Duodenal mucosa (tissue), 2 donors: ENCODE results near the gene LST1.
A peak's percentile ranks its signal among the peaks of the same experiment; 100 is the strongest.

Experiments used
- H3K27ac ChIP-seq: one replicate; pipeline ENCODE4 v1.7.0; 2013; ENCODE audit warnings: low read depth, low read length
- H3K27me3 ChIP-seq, 2 donors: one replicate each; pipeline ENCODE4 v1.7.0; 2013; ENCODE audit warnings: low read length in 2 of 2, control low read depth in 1 of 2; ENCODE audit not compliant: insufficient read depth in 2 of 2, control insufficient read depth in 1 of 2
- H3K36me3 ChIP-seq, 2 donors: one replicate each; pipeline ENCODE4 v1.7.0; 2013; ENCODE audit warnings: low read length in 2 of 2, control low read depth in 1 of 2; ENCODE audit not compliant: insufficient read depth in 2 of 2, control insufficient read depth in 1 of 2
- H3K4me1 ChIP-seq, 2 donors: one replicate each; pipeline ENCODE4 v1.7.0; 2013; ENCODE audit warnings: low read length in 2 of 2, control low read depth in 1 of 2; ENCODE audit not compliant: insufficient read depth in 2 of 2, control insufficient read depth in 1 of 2
- H3K4me3 ChIP-seq, 2 donors: one replicate each; pipeline ENCODE4 v1.7.0; 2013; ENCODE audit warnings: low read length in 2 of 2, low read depth in 1 of 2
- H3K9ac ChIP-seq, 2 donors: one replicate each; pipeline ENCODE4 v1.7.0; 2013; ENCODE audit warnings: low read length in 2 of 2, low read depth in 1 of 2
- H3K9me3 ChIP-seq, 2 donors: one replicate each; pipeline ENCODE4 v1.7.0; 2013; ENCODE audit warnings: low read length in 2 of 2, control low read depth in 1 of 2; ENCODE audit not compliant: control insufficient read depth in 1 of 2

Gene LST1

GRCh38 chr6:31575335-31575901 lies 10.7 kb upstream of the LST1 start, which contains the start of gene TNF:
Gene TNF, plus strand, starts transcription at chr6:31575565. Its CDS starts 177 bp downstream, at chr6:31575742.
- H3K4me3 ChIP-seq = peak within 1 kb of the TSS; percentile 51 to 60

GRCh38 chr6:31575952-31576685 lies 10.0 kb upstream of the LST1 start:
- no peaks in the 10 kb centered on the region for H3K36me3 ChIP-seq
- H3K9me3 ChIP-seq = no peaks in the 10 kb centered on the region
- H3K27me3 ChIP-seq = peaks cover 0 to 5% of the 10 kb centered on the region in 2 donors
- H3K9ac ChIP-seq = peak overlapping the region; percentile 15 to 21
- H3K4me1 ChIP-seq = peaks cover 5% of the 10 kb centered on the region in 2 donors
- H3K4me3 ChIP-seq = peak overlapping the region; percentile 51 to 60
- no peak overlapping the region for H3K27ac ChIP-seq

More at GRCh38 chr6:31575335-31575901, 10.7 kb upstream of the LST1 start, which contains the start of gene TNF:
- peaks cover 1 to 2% of the 10 kb centered on the region in 2 donors for H3K4me1 ChIP-seq
- H3K27me3 ChIP-seq = peaks cover 0 to 5% of the 10 kb centered on the region in 2 donors
- H3K9ac ChIP-seq = peak within 1 kb of the TSS; percentile 21 to 32
- no peaks in the 10 kb centered on the region for H3K9me3 ChIP-seq
- no peak within 1 kb of the TSS for H3K27ac ChIP-seq
- no peaks in the 10 kb centered on the region for H3K36me3 ChIP-seq

DNA sequence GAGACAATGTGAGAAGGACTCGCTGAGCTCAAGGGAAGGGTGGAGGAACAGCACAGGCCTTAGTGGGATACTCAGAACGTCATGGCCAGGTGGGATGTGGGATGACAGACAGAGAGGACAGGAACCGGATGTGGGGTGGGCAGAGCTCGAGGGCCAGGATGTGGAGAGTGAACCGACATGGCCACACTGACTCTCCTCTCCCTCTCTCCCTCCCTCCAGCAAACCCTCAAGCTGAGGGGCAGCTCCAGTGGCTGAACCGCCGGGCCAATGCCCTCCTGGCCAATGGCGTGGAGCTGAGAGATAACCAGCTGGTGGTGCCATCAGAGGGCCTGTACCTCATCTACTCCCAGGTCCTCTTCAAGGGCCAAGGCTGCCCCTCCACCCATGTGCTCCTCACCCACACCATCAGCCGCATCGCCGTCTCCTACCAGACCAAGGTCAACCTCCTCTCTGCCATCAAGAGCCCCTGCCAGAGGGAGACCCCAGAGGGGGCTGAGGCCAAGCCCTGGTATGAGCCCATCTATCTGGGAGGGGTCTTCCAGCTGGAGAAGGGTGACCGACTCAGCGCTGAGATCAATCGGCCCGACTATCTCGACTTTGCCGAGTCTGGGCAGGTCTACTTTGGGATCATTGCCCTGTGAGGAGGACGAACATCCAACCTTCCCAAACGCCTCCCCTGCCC lies 9.0 kb upstream of the LST1 start:
- H3K27ac ChIP-seq = no peak overlapping the region
- peaks cover 0 to 5% of the 10 kb centered on the region in 2 donors for H3K27me3 ChIP-seq
- peak overlapping the region; percentile 51 to 60 for H3K4me3 ChIP-seq
- H3K36me3 ChIP-seq = no peaks in the 10 kb centered on the region
- H3K4me1 ChIP-seq = peaks cover 10 to 13% of the 10 kb centered on the region in 2 donors
- H3K9me3 ChIP-seq = no peaks in the 10 kb centered on the region
- H3K9ac ChIP-seq = peak overlapping the region in 1 of 2 donors; percentile 12

- Histone ChIP-seq H3K36me3 (no peaks in the 10 kb centered on the region), H3K9ac (no peak overlapping the region), H3K9me3 (no peaks in the 10 kb centered on the region), H3K27ac (no peak overlapping the region), H3K27me3 (peaks cover 1 to 5% of the 10 kb centered on the region in 2 donors), H3K4me1 (peaks cover 12 to 17% of the 10 kb centered on the region in 2 donors), H3K4me3 (peak overlapping the region; percentile 51 to 60)
Measured at GRCh38 chr6:31577579-31577966, 8.5 kb upstream of the LST1 start.

DNA sequence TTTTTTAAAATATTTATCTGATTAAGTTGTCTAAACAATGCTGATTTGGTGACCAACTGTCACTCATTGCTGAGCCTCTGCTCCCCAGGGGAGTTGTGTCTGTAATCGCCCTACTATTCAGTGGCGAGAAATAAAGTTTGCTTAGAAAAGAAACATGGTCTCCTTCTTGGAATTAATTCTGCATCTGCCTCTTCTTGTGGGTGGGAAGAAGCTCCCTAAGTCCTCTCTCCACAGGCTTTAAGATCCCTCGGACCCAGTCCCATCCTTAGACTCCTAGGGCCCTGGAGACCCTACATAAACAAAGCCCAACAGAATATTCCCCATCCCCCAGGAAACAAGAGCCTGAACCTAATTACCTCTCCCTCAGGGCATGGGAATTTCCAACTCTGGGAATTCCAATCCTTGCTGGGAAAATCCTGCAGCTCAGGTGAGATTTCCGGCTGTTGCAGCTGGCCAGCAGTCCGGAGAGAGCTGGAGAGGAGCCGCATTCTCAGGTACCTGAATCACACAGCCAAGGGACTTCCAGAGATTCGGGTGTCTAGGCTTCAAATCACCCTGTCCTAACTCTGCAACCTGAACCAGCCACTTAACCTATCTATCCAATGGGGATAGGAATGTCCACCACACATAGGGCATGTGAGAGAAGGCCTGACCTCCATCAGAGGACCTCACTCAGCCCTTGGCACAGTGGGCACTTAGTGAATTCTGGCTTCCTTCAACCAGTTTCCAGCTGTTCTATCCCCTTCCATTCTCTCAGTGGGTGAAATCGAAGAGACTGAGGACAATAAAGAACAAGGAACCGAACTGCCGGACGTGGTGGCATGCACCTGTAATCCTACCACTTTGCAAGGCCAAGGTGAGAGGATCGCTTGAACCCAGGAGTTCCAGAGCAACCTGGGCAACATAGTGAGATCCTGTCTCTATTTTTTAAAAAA lies 7.6 kb upstream of the LST1 start:
- H3K4me3 ChIP-seq = no peak overlapping the region
- peaks cover 17% of the 10 kb centered on the region in 2 donors for H3K4me1 ChIP-seq
- H3K36me3 ChIP-seq = no peaks in the 10 kb centered on the region
- no peak overlapping the region for H3K9ac ChIP-seq
- no peak overlapping the region for H3K27ac ChIP-seq
- H3K9me3 ChIP-seq = no peaks in the 10 kb centered on the region
- H3K27me3 ChIP-seq = peaks cover 5% of the 10 kb centered on the region in 2 donors

- Histone ChIP-seq H3K9me3 (no peaks in the 10 kb centered on the region), H3K4me1 (peaks cover 17% of the 10 kb centered on the region in 2 donors), H3K4me3 (no peak overlapping the region), H3K36me3 (no peaks in the 10 kb centered on the region), H3K27me3 (peaks cover 5% of the 10 kb centered on the region in 2 donors), H3K9ac (no peak overlapping the region), H3K27ac (no peak overlapping the region)
Measured at GRCh38 chr6:31579119-31579505, 7.0 kb upstream of the LST1 start.

GRCh38 chr6:31579546-31580437 lies 6.3 kb upstream of the LST1 start:
- no peak overlapping the region for H3K27ac ChIP-seq
- no peaks in the 10 kb centered on the region for H3K36me3 ChIP-seq
- H3K27me3 ChIP-seq = peaks cover 5% of the 10 kb centered on the region in 2 donors
- H3K9ac ChIP-seq = peak overlapping the region; percentile 71 to 99
- peaks cover 17% of the 10 kb centered on the region in 2 donors for H3K4me1 ChIP-seq
- peak overlapping the region; percentile 25 to 91 for H3K4me3 ChIP-seq
- H3K9me3 ChIP-seq = no peaks in the 10 kb centered on the region

DNA sequence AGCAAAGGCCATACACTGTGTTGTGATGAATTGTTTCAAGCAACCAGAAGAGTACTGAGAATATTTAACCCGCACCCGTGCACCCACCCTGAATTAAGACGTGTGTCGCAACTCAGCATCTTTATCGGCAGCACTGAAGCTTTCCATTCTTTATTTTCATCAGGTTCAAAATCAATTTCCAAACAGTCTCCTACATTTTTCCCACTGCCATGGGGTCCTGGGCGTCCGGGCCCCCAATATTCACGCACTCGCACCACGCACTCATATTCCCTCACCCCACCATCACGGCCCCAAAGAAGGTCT lies 5.7 kb upstream of the LST1 start:
- H3K4me3 ChIP-seq = peak overlapping the region; percentile 91 to 92
- H3K27me3 ChIP-seq = peaks cover 4 to 5% of the 10 kb centered on the region in 2 donors
- peaks cover 17 to 18% of the 10 kb centered on the region in 2 donors for H3K4me1 ChIP-seq
- H3K9me3 ChIP-seq = no peaks in the 10 kb centered on the region
- no peaks in the 10 kb centered on the region for H3K36me3 ChIP-seq
- H3K27ac ChIP-seq = no peak overlapping the region
- peak overlapping the region; percentile 71 to 99 for H3K9ac ChIP-seq
